SU-DHL-6 (cell line): ENCODE measurements around the gene BICDL2.

Experiments used
- H2AFZ ChIP-seq: fragments of 200-600 bp; sonication (generic); 2 replicates; pipeline ENCODE4 v1.6.1; 2014; ENCODE audit warnings: low read depth, mild to moderate bottlenecking, moderate library complexity, mixed read lengths, antibody characterized with exemption, low read length; ENCODE audit not compliant: severe bottlenecking
- H3F3A ChIP-seq: fragments of 200-600 bp; shearing (Covaris generic); 2 replicates; pipeline ENCODE4 v1.6.0; 2016; ENCODE audit warnings: antibody characterized with exemption, mild to moderate bottlenecking; ENCODE audit not compliant: insufficient read depth
- H3K27ac ChIP-seq: fragments of 200-600 bp; sonication (generic); 2 replicates; pipeline ENCODE4 v1.5.1; 2016; ENCODE audit warnings: low read depth, mild to moderate bottlenecking, low read length, moderate library complexity, mixed read lengths
- H3K27me3 ChIP-seq: fragments of 200-600 bp; sonication (generic), shearing (Covaris generic); 2 replicates; pipeline ENCODE4 v1.6.0; 2014; ENCODE audit warnings: mild to moderate bottlenecking, low read length
- H3K36me3 ChIP-seq: fragments of 200-600 bp; sonication (generic); 2 replicates; pipeline ENCODE4 v1.6.1; 2014; ENCODE audit warnings: mild to moderate bottlenecking, low read length, mixed read lengths
- H3K4me2 ChIP-seq: fragments of 300-600, 200-600 bp; shearing (Covaris generic), sonication (generic); 2 replicates; pipeline ENCODE4 v1.6.0; 2014; ENCODE audit warnings: low read length, low read depth, mild to moderate bottlenecking; ENCODE audit not compliant: poor library complexity, severe bottlenecking
- H3K4me3 ChIP-seq: fragments of 200-600 bp; sonication (generic); 2 replicates; pipeline ENCODE4 v1.5.1; 2014; ENCODE audit warnings: antibody characterized with exemption, low read length, mild to moderate bottlenecking, mixed read lengths; ENCODE audit not compliant: insufficient read depth, poor library complexity, severe bottlenecking
- H3K79me2 ChIP-seq: fragments of 200-600 bp; sonication (generic); 2 replicates; pipeline ENCODE4 v1.6.1; 2014; ENCODE audit warnings: mild to moderate bottlenecking, low read length, moderate library complexity; ENCODE audit not compliant: insufficient read depth
- H3K9ac ChIP-seq: fragments of 200-600 bp; sonication (generic); 2 replicates; pipeline ENCODE4 v1.7.0; 2014; ENCODE audit warnings: mild to moderate bottlenecking, low read length
- H3K9me2 ChIP-seq: fragments of 200-600 bp; sonication (generic); replicated peaks from 2 replicates; pipeline ENCODE4 v1.6.1; 2014; ENCODE audit warnings: low read length; ENCODE audit not compliant: insufficient read depth
- H3K9me3 ChIP-seq: fragments of 200-600 bp; sonication (generic); 2 replicates; pipeline ENCODE4 v1.6.1; 2014; ENCODE audit warnings: low read length, mixed read lengths; ENCODE audit not compliant: insufficient read depth
- H4K20me1 ChIP-seq: fragments of 200-600 bp; sonication (generic); 2 replicates; pipeline ENCODE4 v1.6.1; 2014; ENCODE audit warnings: low read depth, mild to moderate bottlenecking, antibody characterized with exemption, low read length, moderate library complexity, mixed read lengths
- CTCF ChIP-seq: fragments of 200-600 bp; sonication (generic); IDR thresholded peaks from one replicate; pipeline ENCODE4 v1.5.1; 2017; ENCODE audit warnings: antibody characterized with exemption, mild to moderate bottlenecking, low read length, moderate library complexity; ENCODE audit not compliant: insufficient read depth, poor library complexity, severe bottlenecking
- EZH2phosphoT487 ChIP-seq: fragments of 200-600 bp; sonication (generic), shearing (Covaris generic); conservative IDR thresholded peaks from 2 replicates; pipeline ENCODE4 v1.6.1; 2018; ENCODE audit warnings: mild to moderate bottlenecking, antibody characterized with exemption, low read length, moderate library complexity, mixed read lengths

The BICDL2 gene

GRCh38 chr16:3028716-3029319 lies 7.9 kb downstream of the BICDL2 start:
- Histone ChIP-seq H3K9ac (no peak overlapping the region), H3K79me2 (no peaks in the 10 kb centered on the region), H3K36me3 (no peaks in the 10 kb centered on the region), H3K27me3 (no peaks in the 10 kb centered on the region), H3K9me2 (no peaks in the 10 kb centered on the region), H3F3A (no peaks in the 10 kb centered on the region), H4K20me1 (no peaks in the 10 kb centered on the region), H3K9me3 (no peaks in the 10 kb centered on the region), H3K27ac (no peak overlapping the region), H3K4me3 (no peak overlapping the region), H2AFZ (no peak overlapping the region), H3K4me2 (no peak overlapping the region)
- no peak for TF ChIP-seq CTCF
- no peak for TF ChIP-seq EZH2phosphoT487

- Histone ChIP-seq H3F3A (0 out of 2 replicates have a peak, but pooled peaks cover under 1% of the 10 kb centered on the region), H3K4me3 (no peak overlapping the region), H3K9ac (peak overlapping the region; percentile 15; the same call in 1 of the 2 replicates), H3K27ac (no peak overlapping the region), H2AFZ (no peak overlapping the region), H4K20me1 (no peaks in the 10 kb centered on the region), H3K79me2 (no peaks in the 10 kb centered on the region), H3K9me2 (no peaks in the 10 kb centered on the region), H3K4me2 (peak overlapping the region; percentile 40), H3K36me3 (no peaks in the 10 kb centered on the region), H3K9me3 (no peaks in the 10 kb centered on the region), H3K27me3 (no peaks in the 10 kb centered on the region)
- TF ChIP-seq EZH2phosphoT487: no peak
- TF ChIP-seq CTCF: peak; percentile 72
Observed at GRCh38 chr16:3027983-3028715, 8.6 kb downstream of the BICDL2 start.

GRCh38 chr16:3027489-3027795 lies 9.3 kb downstream of the BICDL2 start:
- H2AFZ ChIP-seq: no peak overlapping the region
- H3F3A ChIP-seq: peaks cover 8% of the 10 kb centered on the region
- H3K9me2 ChIP-seq: no peaks in the 10 kb centered on the region
- TF ChIP-seq CTCF (no peak), EZH2phosphoT487 (no peak)
- no peaks in the 10 kb centered on the region for H3K9me3 ChIP-seq
- H3K4me3 ChIP-seq: no peak overlapping the region
- no peaks in the 10 kb centered on the region for H4K20me1 ChIP-seq
- H3K36me3 ChIP-seq: no peaks in the 10 kb centered on the region
- no peaks in the 10 kb centered on the region for H3K79me2 ChIP-seq
- H3K9ac ChIP-seq: no peak overlapping the region
- no peak overlapping the region for H3K4me2 ChIP-seq
- no peak overlapping the region for H3K27ac ChIP-seq
- H3K27me3 ChIP-seq: no peaks in the 10 kb centered on the region
